Neural cell (in vitro differentiated cells): Measurements from ENCODE around the gene EP400. TPM values are rescaled to one million over a fixed set of nuclear protein-coding genes. Genes with fewer than 3 reads are reported as not detected.

Experiments used
- H2AFZ ChIP-seq: fragments of 200-600, 300-800 bp; sonication (generic), shearing (Covaris generic); 2 replicates; pipeline ENCODE4 v1.6.0; 2014; ENCODE audit warnings: low read depth, mild to moderate bottlenecking, antibody characterized with exemption, low read length, moderate library complexity
- H3F3A ChIP-seq: fragments of 200-600 bp; shearing (Covaris generic); 2 replicates; pipeline ENCODE4 v1.6.1; 2016; ENCODE audit warnings: mild to moderate bottlenecking, moderate library complexity, mixed read lengths, antibody characterized with exemption, low read length; ENCODE audit not compliant: insufficient read depth, poor library complexity, severe bottlenecking
- H3K27ac ChIP-seq: fragments of 200-600, 300-800 bp; sonication (generic), shearing (Covaris generic); 2 replicates; pipeline ENCODE4 v1.5.1; 2014; ENCODE audit warnings: mild to moderate bottlenecking, low read length, moderate library complexity
- H3K27me3 ChIP-seq: fragments of 300-800, 200-600 bp; sonication (generic), shearing (Covaris generic); 2 replicates; pipeline ENCODE4 v1.6.0; 2014; ENCODE audit warnings: mild to moderate bottlenecking, low read depth, low read length, moderate library complexity; ENCODE audit not compliant: insufficient read depth
- H3K36me3 ChIP-seq: fragments of 300-800, 200-600 bp; sonication (generic), shearing (Covaris generic); 2 replicates; pipeline ENCODE4 v1.5.1; 2014; ENCODE audit warnings: mild to moderate bottlenecking, antibody characterized with exemption, low read length, moderate library complexity; ENCODE audit not compliant: insufficient read depth
- H3K4me2 ChIP-seq: fragments of 300-800, 200-600 bp; sonication (generic), shearing (Covaris generic); 2 replicates; pipeline ENCODE4 v1.6.0; 2014; ENCODE audit warnings: mild to moderate bottlenecking, low read length
- H3K4me3 ChIP-seq: fragments of 300-800, 200-600 bp; sonication (generic), shearing (Covaris generic); 2 replicates; pipeline ENCODE4 v1.5.1; 2014; ENCODE audit warnings: mild to moderate bottlenecking, low read length, moderate library complexity
- H3K79me2 ChIP-seq: fragments of 200-600 bp; shearing (Covaris generic); replicated peaks from 2 replicates; pipeline ENCODE4 v1.6.0; 2014; ENCODE audit warnings: mild to moderate bottlenecking, low read length, moderate library complexity; ENCODE audit not compliant: insufficient read depth
- H3K9ac ChIP-seq: fragments of 300-800, 200-600 bp; sonication (generic), shearing (Covaris generic); 2 replicates; pipeline ENCODE4 v1.6.1; 2016; ENCODE audit warnings: mild to moderate bottlenecking, low read length, mixed read lengths
- H3K9me2 ChIP-seq: fragments of 200-600 bp; shearing (Covaris generic); 2 replicates; pipeline ENCODE4 v1.6.1; 2016; ENCODE audit warnings: mild to moderate bottlenecking, low read length, mixed read lengths; ENCODE audit not compliant: insufficient read depth
- H3K9me3 ChIP-seq: fragments of 200-600, 300-800 bp; sonication (generic), shearing (Covaris generic); 2 replicates; pipeline ENCODE4 v1.6.1; 2016; ENCODE audit warnings: mild to moderate bottlenecking, mixed run types, low read length, moderate library complexity, mixed read lengths
- H4K20me1 ChIP-seq: fragments of 200-600 bp; shearing (Covaris generic); 2 replicates; pipeline ENCODE4 v1.6.1; 2016; ENCODE audit warnings: mild to moderate bottlenecking, mixed run types; ENCODE audit not compliant: insufficient read depth
- CTCF ChIP-seq: fragments of 450-650 bp; IDR thresholded peaks from 2 replicates; pipeline ENCODE4 v1.5.1; 2014; ENCODE audit warnings: antibody characterized with exemption, mild to moderate bottlenecking, moderate library complexity; ENCODE audit not compliant: poor library complexity, severe bottlenecking
- EP300 ChIP-seq: fragments of 450-650 bp; conservative IDR thresholded peaks from 2 replicates; pipeline ENCODE4 v1.6.1; 2014; ENCODE audit warnings: antibody characterized with exemption, mild to moderate bottlenecking, moderate library complexity; ENCODE audit not compliant: poor library complexity, severe bottlenecking
- EZH2 ChIP-seq: fragments of 200-600, 300-800 bp; shearing (Covaris generic), sonication (generic); IDR thresholded peaks from 2 replicates; pipeline ENCODE4 v1.6.1; 2014; ENCODE audit warnings: antibody characterized with exemption, low read length, borderline replicate concordance, mild to moderate bottlenecking; ENCODE audit not compliant: insufficient read depth, poor library complexity, severe bottlenecking
- MXI1 ChIP-seq: fragments of 450-650 bp; conservative IDR thresholded peaks from 2 replicates; pipeline ENCODE4 v1.6.1; 2014; ENCODE audit warnings: antibody characterized with exemption, mild to moderate bottlenecking; ENCODE audit not compliant: poor library complexity, severe bottlenecking
- POLR2AphosphoS5 ChIP-seq: IDR thresholded peaks from 2 replicates; pipeline ENCODE4 v1.6.1; 2012
- RAD21 ChIP-seq: fragments of 450-650 bp; conservative IDR thresholded peaks from 2 replicates; pipeline ENCODE4 v1.6.1; 2014; ENCODE audit warnings: antibody characterized with exemption, mild to moderate bottlenecking, moderate library complexity
- REST ChIP-seq: IDR thresholded peaks from 2 replicates; pipeline ENCODE4 v1.6.1; 2012; ENCODE audit warnings: borderline replicate concordance
- SMC3 ChIP-seq: fragments of 450-650 bp; conservative IDR thresholded peaks from 2 replicates; pipeline ENCODE4 v1.6.1; 2014; ENCODE audit warnings: antibody characterized with exemption, mild to moderate bottlenecking, moderate library complexity; ENCODE audit not compliant: poor library complexity
- TAF1 ChIP-seq: IDR thresholded peaks from 2 replicates; pipeline ENCODE4 v1.6.1; 2012; ENCODE audit warnings: low read depth
- polyA plus RNA-seq: library from polyadenylated mRNA; depleted of rRNA; stranded (reverse); fragments of >200 nt; gene quantifications from 2 replicates; pipeline ENCODE4 v1.2.3, GENCODE V29; 2014

The EP400 gene
- polyA plus RNA-seq, 1 donor from 2014 or later, result 19.4 TPM

- H3K9me3 ChIP-seq, result no peaks in the 10 kb centered on the region
- no peaks in the 10 kb centered on the region for H3F3A ChIP-seq
- H3K36me3 ChIP-seq, result peaks cover 3% of the 10 kb centered on the region
- no peaks in the 10 kb centered on the region for H3K27me3 ChIP-seq
- no peak overlapping the region for H3K4me3 ChIP-seq
- no peak overlapping the region for H3K4me2 ChIP-seq
- H3K9ac ChIP-seq, result no peak overlapping the region
- H4K20me1 ChIP-seq, result no peaks in the 10 kb centered on the region
- TF ChIP-seq MXI1 (no peak), POLR2AphosphoS5 (no peak), REST (no peak), SMC3 (no peak), CTCF (no peak), TAF1 (no peak), EZH2 (no peak), EP300 (no peak), RAD21 (no peak)
- no peak overlapping the region for H2AFZ ChIP-seq
- no peaks in the 10 kb centered on the region for H3K79me2 ChIP-seq
- H3K9me2 ChIP-seq, result no peaks in the 10 kb centered on the region
- H3K27ac ChIP-seq, result no peak overlapping the region
Measured at GRCh38 chr12:132068250-132068649, 118.5 kb downstream of the EP400 start.

GRCh38 chr12:132069336-132069985 is 119.7 kb downstream of the EP400 start:
- no peak overlapping the region for H3K9ac ChIP-seq
- no peaks in the 10 kb centered on the region for H3F3A ChIP-seq
- H3K4me3 ChIP-seq, result no peak overlapping the region
- H2AFZ ChIP-seq, result no peak overlapping the region
- H3K9me2 ChIP-seq, result no peaks in the 10 kb centered on the region
- no peaks in the 10 kb centered on the region for H3K79me2 ChIP-seq
- H4K20me1 ChIP-seq, result no peaks in the 10 kb centered on the region
- H3K9me3 ChIP-seq, result no peaks in the 10 kb centered on the region
- H3K4me2 ChIP-seq, result no peak overlapping the region
- TF ChIP-seq REST, result no peak
- no peak for TF ChIP-seq RAD21
- TF ChIP-seq MXI1, result no peak
- no peaks in the 10 kb centered on the region for H3K27me3 ChIP-seq
- H3K27ac ChIP-seq, result no peak overlapping the region
- H3K36me3 ChIP-seq, result peaks cover 3% of the 10 kb centered on the region
